Limb (tissue), 2 donors: Measurements from ENCODE around the gene PSG1.
"Not testable (repeated sequence)": the region's sequence is repeated elsewhere in the genome, so short reads cannot be mapped to it uniquely, and the experiment has no call there.

Source experiments
- DNase-seq, 2 donors: peaks; one replicate each; pipeline ENCODE4 v3.0.0-alpha.2; 2016; ENCODE audit errors: extremely low spot score in 2 of 2

Gene PSG1

DNA sequence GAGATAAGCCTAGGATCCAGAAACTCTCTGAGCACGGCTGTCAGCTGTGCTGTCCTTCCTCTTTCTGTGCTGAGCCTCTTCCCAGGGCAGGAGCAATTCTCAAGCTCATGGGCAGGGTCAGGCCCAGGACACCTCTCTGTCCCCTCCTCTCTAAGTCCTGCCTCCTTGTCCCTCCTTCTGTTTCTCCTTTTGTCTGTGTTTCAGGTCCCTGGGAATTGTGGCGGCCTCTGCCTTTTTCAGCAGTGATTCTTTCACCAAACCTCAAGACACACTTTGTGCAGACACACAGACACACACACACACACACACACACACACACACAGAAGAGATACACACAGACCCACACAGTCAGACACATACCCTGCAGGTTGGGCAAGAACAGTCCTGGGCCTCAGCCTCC, at the start of gene PSG1:
Gene PSG1, minus strand, starts transcription at position 101 of the 400 bp plus-strand sequence. CDS start 132 bp downstream, outside the sequence.
- no peak for DNase-seq

DNA sequence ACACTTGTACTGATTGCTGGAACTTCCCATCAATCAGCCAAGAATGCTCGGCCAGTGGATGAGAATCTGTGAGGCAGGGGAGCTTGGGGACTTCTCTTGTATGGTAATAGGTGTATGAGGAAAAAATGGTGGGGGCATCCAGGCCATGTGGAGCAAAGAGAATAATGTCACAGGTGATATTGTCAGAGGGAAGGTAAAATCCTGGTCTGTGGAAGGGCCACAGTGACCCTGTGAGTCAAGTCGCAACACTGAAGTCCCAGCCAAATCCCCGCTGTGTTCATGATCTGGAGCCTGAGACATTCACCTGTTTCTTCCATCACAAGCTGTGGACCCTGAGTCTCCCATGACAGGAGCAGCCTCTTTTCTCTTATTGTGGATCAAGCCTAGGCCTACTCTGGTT, 49.4 kb upstream of the PSG1 start:
- DNase-seq = no peak

DNA sequence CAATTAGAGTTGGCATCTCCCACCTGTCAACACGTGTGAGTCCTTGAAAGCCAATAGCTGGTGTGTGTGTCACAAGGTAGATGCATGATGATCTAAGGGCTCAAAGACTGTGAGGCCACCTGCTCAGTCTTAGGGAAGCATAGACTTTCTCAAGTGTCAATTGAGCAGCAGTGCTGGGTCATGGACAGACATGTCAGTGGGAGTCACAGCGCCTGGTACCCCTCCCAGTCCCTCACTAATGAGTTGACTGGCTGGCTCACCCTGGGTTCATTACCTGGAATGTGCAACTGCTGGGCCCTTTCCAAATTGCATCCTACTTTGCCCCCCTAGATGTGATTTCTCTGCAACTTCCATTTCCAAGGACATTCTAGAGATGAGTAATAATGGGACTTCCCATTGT, 47.3 kb upstream of the PSG1 start:
- DNase-seq = no peak

DNA sequence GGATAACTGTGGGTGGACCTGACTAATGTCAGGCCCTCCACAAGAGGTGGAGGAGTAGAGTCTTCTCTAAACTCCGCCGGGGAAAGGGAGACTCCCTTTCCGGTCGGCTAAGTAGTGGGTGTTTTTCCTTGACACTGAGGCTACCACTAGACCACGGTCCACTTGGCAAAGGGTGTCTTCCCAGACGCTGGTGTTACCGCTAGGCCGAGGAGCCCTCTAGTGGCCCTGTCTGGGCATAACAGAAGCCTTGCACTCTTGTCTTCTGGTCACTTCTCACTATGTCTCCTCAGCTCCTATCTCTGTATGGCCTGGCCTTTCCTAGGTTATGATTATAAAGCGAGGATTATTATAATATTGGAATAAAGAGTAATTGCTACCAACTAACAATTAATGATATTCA, 43.6 kb upstream of the PSG1 start:
- peak in 1 of 2 donors; percentile 2 for DNase-seq

DNA sequence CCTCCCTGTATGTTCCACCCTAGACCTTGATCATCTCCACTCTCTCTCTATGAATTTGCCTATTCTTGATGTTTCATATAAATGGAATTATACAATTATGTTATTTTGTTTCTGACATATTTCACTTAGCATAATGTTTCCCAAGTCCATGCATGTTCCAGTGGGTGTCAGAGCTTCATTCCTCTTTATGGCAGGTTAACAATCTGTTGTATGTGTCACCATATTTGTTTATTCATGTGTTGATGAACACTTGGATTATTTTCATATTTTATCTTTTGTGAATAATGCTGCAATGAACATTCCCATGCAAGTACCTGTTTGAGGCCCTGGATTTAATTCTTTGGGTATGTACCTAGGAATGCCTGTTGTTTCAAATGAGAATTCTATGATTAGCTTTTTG, 41.5 kb upstream of the PSG1 start:
- not testable (repeated sequence) for DNase-seq

DNA sequence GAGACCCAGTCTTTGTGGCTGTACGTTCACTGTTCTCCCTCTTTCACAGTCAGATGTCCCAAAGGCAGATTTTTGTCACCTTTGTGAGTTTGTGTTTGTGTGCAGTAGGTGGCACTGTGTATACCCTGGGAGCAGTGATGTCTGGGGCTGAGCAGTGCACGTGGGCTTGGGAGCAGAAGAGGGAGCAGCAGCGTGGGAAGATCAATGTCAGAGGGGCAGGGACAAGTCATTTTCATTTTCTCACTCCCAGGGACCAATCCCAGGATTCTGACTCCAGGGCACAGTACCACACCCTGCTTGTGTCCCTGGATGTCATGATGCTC, 40.2 kb upstream of the PSG1 start:
- DNase-seq = no peak

DNA sequence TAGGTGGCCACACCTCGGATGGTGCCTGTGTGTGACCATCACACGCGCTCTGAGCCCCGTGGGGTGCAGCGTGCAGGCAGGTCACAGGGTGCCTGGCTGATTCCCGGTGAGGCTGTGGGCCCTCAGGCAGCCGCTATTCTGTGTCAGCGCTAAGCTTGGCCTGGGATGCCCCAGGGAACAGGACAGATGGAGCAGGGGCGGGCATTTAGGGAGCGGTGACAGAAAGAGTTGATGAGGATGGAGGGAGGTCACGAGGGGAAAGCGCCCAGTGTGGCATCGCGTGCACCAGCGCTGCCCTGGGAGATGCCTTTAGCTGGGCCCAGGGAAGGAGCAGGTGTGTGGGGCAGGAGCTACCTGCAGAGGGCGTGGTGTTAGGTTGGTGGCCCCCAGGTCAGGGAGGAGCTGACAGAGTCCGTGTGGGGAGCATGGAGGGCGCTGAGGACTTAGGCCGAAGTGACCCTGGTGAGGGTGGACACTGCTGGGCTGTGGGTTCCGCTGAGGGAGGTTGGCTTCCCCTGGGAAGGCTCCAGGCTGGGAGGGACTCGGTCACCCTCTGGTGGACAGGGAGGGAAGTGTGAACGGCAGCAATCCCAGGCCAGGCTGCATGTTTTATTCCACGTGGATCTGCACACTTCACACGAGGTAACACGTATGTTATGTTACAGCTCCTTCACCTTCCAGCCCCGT, 39.7 kb upstream of the PSG1 start:
- DNase-seq = not testable (repeated sequence)

DNA sequence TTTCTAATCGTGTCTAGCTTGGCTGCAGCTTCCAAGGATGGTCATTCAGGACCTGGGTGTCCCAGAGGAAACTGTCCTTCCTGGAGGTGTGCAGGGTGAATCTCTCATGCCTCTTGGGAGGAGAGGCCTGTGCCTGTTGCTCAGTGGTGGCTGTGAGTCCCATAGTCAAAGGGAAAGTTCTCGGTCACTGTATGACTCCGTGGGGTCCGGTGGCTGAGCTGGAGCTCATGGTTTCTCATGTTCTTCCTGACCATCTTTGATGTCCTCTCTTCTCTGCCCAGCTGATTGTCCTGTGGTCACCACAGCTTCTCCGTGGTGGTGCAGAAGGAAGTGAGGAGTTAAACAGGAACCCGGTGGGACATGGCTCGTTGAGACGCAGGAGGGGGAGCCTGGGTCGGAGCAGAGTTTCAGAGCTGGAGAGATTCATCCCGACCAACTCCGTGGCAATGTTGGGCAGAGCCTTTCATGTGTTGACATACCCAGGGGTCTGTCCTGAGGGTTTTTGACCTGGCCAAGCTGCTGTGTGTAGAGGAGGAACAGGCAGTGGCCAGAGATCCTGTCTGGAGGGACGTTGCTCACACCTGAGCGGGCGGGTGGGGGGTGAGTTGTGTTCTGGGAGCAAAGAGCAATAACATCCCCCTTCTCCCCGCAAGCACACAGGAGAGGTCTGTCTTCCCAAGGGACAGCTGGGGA, 39.0 kb upstream of the PSG1 start:
- not testable (repeated sequence) for DNase-seq

DNA sequence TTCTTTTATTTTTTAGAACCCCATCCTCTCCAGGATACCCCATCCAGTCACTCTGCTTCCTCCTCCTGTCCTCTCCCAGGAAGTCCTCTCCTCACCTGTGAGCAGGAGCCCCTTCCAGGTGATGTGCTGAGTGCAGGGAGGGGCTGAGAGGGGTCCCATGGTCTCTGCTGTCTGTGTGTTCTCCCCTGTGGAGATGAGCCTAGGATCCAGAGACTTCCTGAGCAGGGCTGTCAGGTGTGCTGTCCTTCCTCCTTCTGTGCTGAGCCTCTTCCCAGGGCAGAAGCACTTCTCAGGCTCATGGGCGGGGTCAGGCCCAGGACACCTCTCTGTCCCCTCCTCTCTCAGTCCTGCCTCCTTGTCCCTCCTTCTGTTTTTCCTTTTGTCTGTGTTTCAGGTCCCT, 38.1 kb upstream of the PSG1 start, which contains the start of gene PSG6:
Gene PSG6, minus strand, starts transcription at position 261 of the 400 bp plus-strand sequence. Its CDS starts 102 bp downstream, at position 159.
- not testable (repeated sequence) for DNase-seq

DNA sequence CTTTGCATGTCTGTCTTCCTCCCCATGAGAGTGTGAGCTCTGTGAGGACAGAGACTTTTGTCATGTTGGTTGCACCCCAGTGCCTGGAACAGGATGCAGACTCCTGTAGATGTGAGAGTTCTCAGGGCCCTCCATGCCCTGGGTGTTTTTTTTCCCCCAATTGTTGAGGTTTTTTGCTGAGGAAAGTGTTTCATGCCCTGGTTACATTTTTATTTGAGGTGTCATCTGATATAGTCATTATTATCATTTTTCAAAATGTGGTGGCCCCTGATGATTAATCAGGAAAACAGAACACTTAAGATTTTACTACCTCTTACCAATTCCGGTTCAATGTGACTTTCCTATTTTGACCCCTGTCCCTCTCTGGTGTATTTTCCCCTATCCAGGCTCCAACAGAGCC, 37.4 kb upstream of the PSG1 start:
- not testable (repeated sequence) for DNase-seq

DNA sequence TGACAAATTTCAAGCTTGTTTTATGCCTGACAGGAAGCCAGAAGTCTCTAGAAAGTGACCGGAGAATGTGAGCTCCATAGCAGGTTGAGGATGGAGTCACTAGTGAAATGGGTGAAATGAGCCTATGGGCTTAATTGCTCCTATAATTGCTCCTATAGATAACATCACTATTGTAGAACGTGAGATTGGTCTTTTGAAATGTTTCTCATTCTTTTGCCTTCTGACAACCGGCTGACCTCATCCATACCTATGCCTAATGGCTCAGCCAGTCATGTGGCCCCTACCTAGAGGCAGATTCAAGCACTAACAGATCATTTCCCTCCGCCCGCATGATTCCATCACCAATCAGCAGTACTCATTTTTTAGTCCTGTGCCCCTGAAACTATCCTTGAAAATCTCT, 34.0 kb upstream of the PSG1 start:
- not testable (repeated sequence) for DNase-seq

DNA sequence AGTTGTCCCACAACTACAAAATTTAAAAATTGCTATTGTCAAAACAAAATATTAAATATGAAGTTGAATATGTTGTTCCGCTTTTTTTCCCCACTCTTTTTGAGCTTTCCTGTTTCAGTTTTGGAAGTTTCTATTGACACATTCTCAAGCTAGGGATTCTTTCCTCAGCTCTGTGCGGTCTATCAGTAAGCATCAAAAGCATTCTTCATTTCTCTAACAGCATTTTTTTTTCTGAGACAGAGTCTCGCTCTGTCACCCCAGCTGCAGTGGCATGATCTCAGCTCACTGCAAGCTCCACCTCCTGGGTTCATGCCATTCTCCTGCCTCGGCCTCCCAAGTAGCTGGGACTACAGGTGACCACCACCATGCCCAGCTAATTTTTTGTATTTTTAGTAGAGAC, 33.4 kb upstream of the PSG1 start:
- not testable (repeated sequence) for DNase-seq

DNA sequence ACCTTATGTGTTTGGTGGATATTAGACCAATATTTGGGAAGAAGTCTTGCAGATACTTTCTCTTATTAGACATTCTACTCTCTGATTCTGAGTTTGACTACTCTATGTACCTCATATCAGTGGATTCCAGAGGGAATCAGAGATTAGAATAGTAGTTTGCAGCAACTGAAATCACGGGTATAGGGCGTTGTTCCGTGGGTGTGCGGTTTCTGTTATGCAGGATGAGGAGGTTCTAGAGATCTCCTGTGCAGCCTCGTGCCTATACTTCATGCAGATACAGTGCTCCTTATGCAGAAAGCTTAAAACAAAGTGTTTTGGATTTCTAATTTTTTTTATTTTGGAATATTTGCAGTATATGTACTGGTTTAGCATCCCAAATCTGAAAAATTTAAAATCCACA, 32.2 kb upstream of the PSG1 start:
- not testable (repeated sequence) for DNase-seq

DNA sequence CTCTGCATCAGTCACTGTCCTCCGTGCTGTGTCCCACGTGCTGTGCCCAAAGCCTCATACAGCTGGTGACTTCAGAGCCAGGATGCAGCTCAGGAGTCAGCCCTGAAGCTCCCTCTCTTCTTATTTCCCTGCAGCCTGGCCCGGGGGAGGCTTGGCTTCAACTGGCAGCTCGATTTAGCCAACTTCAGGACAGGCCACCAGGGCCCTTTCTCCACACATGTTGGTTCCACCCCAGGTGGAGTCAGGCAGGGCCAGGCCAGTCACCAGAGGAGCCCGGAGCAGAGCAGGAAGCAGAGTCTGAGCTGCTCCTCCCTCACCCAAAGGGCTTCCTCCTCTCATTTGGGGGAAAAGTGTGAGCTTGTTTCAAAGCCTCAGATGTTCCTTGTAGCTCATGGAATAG, 26.6 kb upstream of the PSG1 start:
- not testable (repeated sequence) for DNase-seq

DNA sequence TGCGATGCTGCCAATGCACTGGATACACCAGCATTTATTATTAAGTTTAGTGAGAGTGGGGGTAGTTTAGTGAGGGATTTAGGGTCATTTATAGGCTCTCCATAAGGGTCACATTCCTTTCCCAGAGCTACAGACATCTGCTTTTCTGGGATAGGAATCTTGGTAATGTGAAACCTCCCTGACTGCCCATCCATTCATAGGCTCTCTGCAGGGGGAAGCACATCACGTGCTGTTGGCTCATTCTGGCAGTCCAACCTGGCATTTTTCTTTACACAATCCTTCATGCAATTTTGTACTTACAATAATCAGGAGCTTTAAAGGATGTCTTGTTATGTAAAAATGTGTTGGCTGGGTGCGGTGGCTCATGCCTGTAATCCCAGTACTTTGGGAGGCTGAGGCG, 21.0 kb upstream of the PSG1 start:
- DNase-seq = not testable (repeated sequence)

DNA sequence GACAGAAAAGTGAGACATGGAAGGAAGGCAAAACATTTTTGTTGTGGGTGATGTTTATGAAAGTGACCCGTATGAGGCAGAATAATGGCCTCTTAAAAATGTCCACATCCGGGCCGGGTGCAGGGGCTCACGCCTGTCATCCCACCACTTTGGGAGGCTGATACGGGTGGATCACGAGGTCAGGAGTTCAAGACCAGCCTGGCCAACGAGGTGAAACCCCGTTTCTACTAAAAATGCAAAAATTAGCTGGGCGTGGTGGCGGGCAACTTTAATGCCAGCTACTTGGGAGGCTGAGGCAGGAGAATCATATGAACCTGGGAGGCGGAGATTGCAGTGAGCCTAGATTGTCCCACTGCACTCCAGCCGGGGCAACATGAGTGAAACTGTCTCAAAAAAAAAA, 20.2 kb upstream of the PSG1 start:
- not testable (repeated sequence) for DNase-seq

DNA sequence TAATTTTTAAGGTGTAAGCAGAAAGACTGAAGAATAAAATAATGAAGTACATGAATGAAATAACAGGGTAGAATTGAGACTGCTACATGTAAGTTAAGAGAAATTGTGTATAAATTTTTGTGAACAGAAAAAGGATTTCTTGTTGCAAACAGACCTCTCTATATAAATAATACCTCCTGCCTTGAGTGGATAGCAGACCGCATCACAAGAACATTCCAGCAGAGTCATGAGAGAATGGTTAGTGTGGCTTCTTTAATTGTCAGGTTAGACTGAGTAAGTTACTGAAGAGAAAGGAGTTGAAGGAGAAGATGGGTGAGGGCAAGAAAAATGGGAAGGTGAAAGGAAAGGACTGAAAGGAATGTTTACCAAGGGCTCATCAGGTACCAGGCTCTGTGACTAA, 19.6 kb upstream of the PSG1 start:
- not testable (repeated sequence) for DNase-seq

DNA sequence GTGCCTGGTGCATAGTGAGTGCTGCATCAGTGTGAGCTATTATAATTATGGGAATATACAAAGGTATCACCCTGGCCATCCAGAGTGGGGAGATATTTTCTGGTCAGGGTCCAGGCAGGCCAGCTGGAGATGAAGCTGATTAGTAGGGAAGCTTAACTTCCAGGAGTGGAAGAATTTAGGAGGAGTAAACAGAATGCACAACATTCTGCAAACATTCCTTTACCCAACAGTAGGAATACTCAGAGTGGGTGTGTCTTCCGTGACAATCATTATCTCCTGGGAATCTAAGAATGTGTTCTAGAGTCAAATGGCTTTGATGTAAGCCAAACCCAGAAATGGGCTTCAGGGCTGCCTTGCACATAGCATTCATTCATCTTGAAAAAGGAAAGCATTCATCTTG, 19.1 kb upstream of the PSG1 start:
- not testable (repeated sequence) for DNase-seq

DNA sequence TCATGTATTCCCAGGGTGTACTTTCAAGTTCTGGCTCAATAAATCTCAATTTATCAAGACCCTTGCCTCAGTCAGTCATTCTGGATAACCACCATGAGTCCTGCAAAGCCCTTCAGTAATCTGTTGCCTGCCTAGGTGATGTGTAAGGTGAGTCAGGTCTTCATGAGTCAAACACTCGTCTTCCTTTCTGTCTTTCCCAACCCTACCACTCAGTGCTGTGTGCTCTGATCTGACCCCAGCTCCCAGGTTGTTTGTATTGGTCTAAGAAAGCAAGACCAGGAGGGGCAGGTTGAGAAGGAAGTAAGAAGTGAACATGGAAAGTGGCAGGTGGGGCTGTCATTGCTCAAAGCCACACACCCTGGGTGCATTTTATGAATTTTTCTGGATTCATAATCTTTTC, 18.2 kb upstream of the PSG1 start:
- DNase-seq = not testable (repeated sequence)

DNA sequence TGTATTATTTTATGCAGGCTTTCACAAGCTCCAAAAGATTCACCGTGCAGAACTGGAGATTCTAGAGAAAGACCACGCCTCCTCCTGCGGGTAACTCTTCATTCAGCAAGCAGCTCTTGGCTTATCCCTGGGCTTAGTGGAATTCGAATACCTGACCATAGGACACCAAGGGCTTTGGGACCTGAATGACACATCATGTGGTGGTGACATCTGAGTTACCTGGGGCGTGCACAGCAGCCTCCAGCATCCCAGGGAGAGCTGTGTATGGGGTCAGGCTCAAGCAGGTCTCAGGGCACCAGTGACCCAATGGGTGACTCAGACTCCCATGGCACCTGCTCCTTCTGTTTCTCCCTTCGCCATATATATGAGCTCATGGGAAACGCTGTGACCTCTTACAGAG, 10.9 kb upstream of the PSG1 start:
- DNase-seq = not testable (repeated sequence)

DNA sequence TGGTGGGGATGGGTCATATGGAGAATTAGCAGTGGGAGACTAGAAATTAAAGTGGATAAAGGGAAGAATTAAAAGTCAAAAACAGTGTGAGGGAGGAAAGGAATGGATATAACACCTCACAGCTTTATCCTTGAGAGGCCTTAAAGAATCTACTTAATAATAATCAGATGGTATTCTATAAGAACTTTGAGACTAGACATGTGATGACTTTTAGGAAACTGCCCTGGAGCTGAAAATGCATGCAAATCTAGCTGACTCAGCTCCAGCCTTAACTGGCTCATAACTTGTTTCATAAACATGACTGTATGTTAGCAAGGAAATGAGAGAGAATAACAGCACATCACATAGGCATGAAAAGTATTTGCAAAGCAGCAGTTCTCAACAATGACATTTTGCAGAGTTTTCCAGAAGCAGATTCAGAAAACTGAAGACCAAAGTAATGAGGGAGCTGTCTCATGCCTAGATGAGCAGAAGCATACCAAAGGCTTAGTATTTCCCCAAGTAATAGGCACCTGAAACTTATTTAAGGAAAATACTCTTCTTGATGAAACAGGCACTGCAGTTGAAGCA, 8.4 kb upstream of the PSG1 start:
- DNase-seq = not testable (repeated sequence)

DNA sequence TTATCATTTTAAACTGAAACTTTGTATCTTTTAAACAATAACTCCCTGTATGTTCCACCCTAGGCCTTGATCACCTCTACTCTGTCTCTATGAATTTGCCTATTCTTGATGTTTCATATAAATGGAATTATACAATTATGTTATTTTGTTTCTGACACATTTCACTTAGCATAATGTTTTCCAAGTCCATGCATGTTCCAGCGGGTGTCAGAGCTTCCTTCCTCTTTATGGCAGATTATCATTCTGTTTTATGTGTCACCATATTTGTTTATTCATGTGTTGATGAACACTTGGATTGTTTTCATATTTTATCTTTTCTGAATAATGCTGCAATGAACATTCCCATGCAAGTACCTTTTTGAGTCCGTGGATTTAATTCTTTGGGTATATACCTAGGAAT, 3.2 kb upstream of the PSG1 start:
- DNase-seq = not testable (repeated sequence)

DNA sequence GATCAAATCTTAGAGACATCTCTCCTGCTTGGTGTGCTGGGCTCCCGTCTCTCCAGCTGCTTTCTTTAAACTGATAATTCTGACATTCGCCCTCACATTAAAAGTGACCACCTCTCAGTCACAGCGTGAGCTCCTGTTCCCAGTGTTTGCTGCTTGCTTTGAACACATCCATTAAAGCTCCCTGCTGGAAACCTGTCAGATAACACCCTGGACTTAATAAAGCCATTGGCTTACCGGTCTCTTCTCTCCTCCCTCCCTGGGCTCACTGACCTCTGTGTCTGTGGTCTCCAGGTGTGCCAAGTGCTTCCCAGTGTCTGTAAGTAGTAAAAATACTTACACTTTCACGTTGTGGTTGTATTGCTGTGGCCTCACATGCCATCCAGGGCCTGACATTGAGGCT, 2.5 kb upstream of the PSG1 start:
- not testable (repeated sequence) for DNase-seq
